ENCODE measurements around the gene PTPRN. TPM values are rescaled to one million over a fixed set of nuclear protein-coding genes. Genes with fewer than 3 reads are reported as not detected.
"Not testable (repeated sequence)": the region's sequence is repeated elsewhere in the genome, so short reads cannot be mapped to it uniquely, and the experiment has no call there.

The PTPRN gene
- total RNA-seq, 1 donor from 2014 or later: 30.5 TPM

- Mint-ChIP-seq H3K27me3 (peaks cover 7% of the 10 kb centered on the region), H3K4me1 (ENCODE audit: low read depth) (peaks cover 3% of the 10 kb centered on the region), H3K4me3 (ENCODE audit: low read depth) (no peak overlapping the region)
Observed at GRCh38 chr2:219290381-219291171, 18.6 kb downstream of the PTPRN start.

GRCh38 chr2:219289537-219290361 is 19.5 kb downstream of the PTPRN start:
- no peak for TF ChIP-seq CTCF (IDR thresholded peaks at IDR 0.05; ENCODE audit: unreplicated experiment)
- no peak overlapping the region for H3K27ac Mint-ChIP-seq
- H3K4me1 Mint-ChIP-seq (ENCODE audit: low read depth): peaks cover 3% of the 10 kb centered on the region

More at GRCh38 chr2:219290381-219291171, 18.6 kb downstream of the PTPRN start:
- no peak for DNase-seq (ENCODE audit: low spot score, unreplicated experiment)
- no peak for TF ChIP-seq CTCF (IDR thresholded peaks at IDR 0.05; ENCODE audit: unreplicated experiment)
- Mint-ChIP-seq H3K9me3 (ENCODE audit: low read depth) (no peaks in the 10 kb centered on the region), H3K36me3 (ENCODE audit: insufficient read depth) (no peaks in the 10 kb centered on the region), H3K27ac (no peak overlapping the region)

GRCh38 chr2:219289195-219289536 is 20.0 kb downstream of the PTPRN start:
- DNase-seq (ENCODE audit: low spot score, unreplicated experiment): no peak
- TF ChIP-seq CTCF (IDR thresholded peaks at IDR 0.05; ENCODE audit: unreplicated experiment): no peak
- Mint-ChIP-seq H3K9me3 (ENCODE audit: low read depth) (no peaks in the 10 kb centered on the region), H3K4me3 (ENCODE audit: low read depth) (no peak overlapping the region), H3K36me3 (ENCODE audit: insufficient read depth) (peaks cover 1% of the 10 kb centered on the region), H3K27me3 (peaks cover 6% of the 10 kb centered on the region), H3K4me1 (ENCODE audit: low read depth) (no peaks in the 10 kb centered on the region), H3K27ac (no peak overlapping the region)

More at GRCh38 chr2:219289537-219290361, 19.5 kb downstream of the PTPRN start:
- no peak for DNase-seq (ENCODE audit: low spot score, unreplicated experiment)
- H3K9me3 Mint-ChIP-seq (ENCODE audit: low read depth): no peaks in the 10 kb centered on the region
- H3K4me3 Mint-ChIP-seq (ENCODE audit: low read depth): no peak overlapping the region
- H3K36me3 Mint-ChIP-seq (ENCODE audit: insufficient read depth): peaks cover 1% of the 10 kb centered on the region
- peaks cover 6% of the 10 kb centered on the region for H3K27me3 Mint-ChIP-seq

- no peak for TF ChIP-seq CTCF (IDR thresholded peaks at IDR 0.05; ENCODE audit: unreplicated experiment)
- Mint-ChIP-seq H3K9me3 (ENCODE audit: low read depth) (no peaks in the 10 kb centered on the region), H3K4me3 (ENCODE audit: low read depth) (no peak overlapping the region), H3K27ac (no peak overlapping the region), H3K36me3 (ENCODE audit: insufficient read depth) (peaks cover 5% of the 10 kb centered on the region), H3K27me3 (peaks cover 6% of the 10 kb centered on the region), H3K4me1 (ENCODE audit: low read depth) (no peaks in the 10 kb centered on the region)
- DNase-seq (ENCODE audit: low spot score, unreplicated experiment): no peak
Observed at GRCh38 chr2:219287580-219288265, 21.5 kb downstream of the PTPRN start.

DNA sequence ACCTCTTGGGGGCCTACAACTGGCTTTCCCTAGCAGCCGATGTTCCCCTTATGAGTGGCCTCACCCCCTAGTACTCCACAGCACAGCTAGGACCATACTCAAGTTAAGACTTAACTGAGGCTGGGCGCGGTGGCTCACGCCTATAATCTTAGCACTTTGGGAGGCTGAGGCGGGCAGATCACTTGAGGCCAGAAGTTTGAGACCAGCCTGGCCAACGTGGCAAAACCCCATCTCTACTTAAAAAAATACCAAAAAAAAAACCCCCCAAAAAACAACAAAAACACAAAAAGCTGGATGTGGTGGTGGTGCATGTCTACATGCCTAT is 22.1 kb downstream of the PTPRN start:
- not testable (repeated sequence) for H3K27ac Mint-ChIP-seq; H3K27me3 Mint-ChIP-seq; H3K4me1 Mint-ChIP-seq (ENCODE audit: low read depth); H3K36me3 Mint-ChIP-seq (ENCODE audit: insufficient read depth); H3K9me3 Mint-ChIP-seq (ENCODE audit: low read depth); DNase-seq (ENCODE audit: low spot score, unreplicated experiment); H3K4me3 Mint-ChIP-seq (ENCODE audit: low read depth)

All from progenitor cell of endocrine pancreas (in vitro differentiated cells).